Glutamatergic neuron (in vitro differentiated cells): ENCODE results near the gene CRYZL1. TPM values are rescaled to one million over a fixed set of nuclear protein-coding genes. Genes with fewer than 3 reads are reported as not detected.

Experiments used
- DNase-seq: peaks from one replicate; pipeline ENCODE4 v3.0.0; 2022
- H3K27ac Mint-ChIP-seq: one replicate; pipeline ENCODE4 v1.8.0; 2020; ENCODE audit warnings: mild to moderate bottlenecking, mixed read lengths, inconsistent platforms; ENCODE audit not compliant: unreplicated experiment
- H3K27me3 Mint-ChIP-seq: one replicate; pipeline ENCODE4 v1.8.0; 2020; ENCODE audit warnings: mild to moderate bottlenecking, moderate library complexity, mixed read lengths, inconsistent platforms; ENCODE audit not compliant: unreplicated experiment
- H3K36me3 Mint-ChIP-seq: one replicate; pipeline ENCODE4 v1.8.0; 2020; ENCODE audit warnings: mild to moderate bottlenecking, mixed read lengths, inconsistent platforms; ENCODE audit not compliant: unreplicated experiment
- H3K4me1 Mint-ChIP-seq: one replicate; pipeline ENCODE4 v1.8.0; 2020; ENCODE audit warnings: mild to moderate bottlenecking, low read depth, mixed read lengths, inconsistent platforms; ENCODE audit not compliant: unreplicated experiment
- H3K4me3 Mint-ChIP-seq: one replicate; pipeline ENCODE4 v1.8.0; 2020; ENCODE audit warnings: mild to moderate bottlenecking, mixed read lengths, inconsistent platforms; ENCODE audit not compliant: unreplicated experiment
- H3K9me3 Mint-ChIP-seq: one replicate; pipeline ENCODE4 v1.8.0; 2020; ENCODE audit warnings: mild to moderate bottlenecking, moderate library complexity, mixed read lengths, inconsistent platforms; ENCODE audit not compliant: unreplicated experiment
- CTCF ChIP-seq: fragments of 200-600 bp; sonication (generic); IDR thresholded peaks from one replicate; pipeline ENCODE4 v1.5.0; 2021; ENCODE audit not compliant: partially characterized antibody, unreplicated experiment
- total RNA-seq: library from RNA; stranded (reverse); fragmentation: NEBNext Ultra II Directional; extraction: Animal tissue kit (Norgen Biotek cat#: 25700); gene quantifications from one replicate; pipeline ENCODE4 v1.2.1, GENCODE V29; 2021; ENCODE audit not compliant: unreplicated experiment

Gene CRYZL1
- total RNA-seq, 1 donor from 2014 or later: 50.3 TPM

- Mint-ChIP-seq H3K36me3 (no peaks in the 10 kb centered on the region), H3K4me3 (no peak overlapping the region), H3K9me3 (peaks cover 10% of the 10 kb centered on the region), H3K27ac (no peak overlapping the region), H3K27me3 (peaks cover 4% of the 10 kb centered on the region), H3K4me1 (peaks cover 11% of the 10 kb centered on the region)
- no peak for DNase-seq
- no peak for TF ChIP-seq CTCF
Observed at GRCh38 chr21:33645730-33646129, 4.2 kb upstream of the CRYZL1 start.

DNA sequence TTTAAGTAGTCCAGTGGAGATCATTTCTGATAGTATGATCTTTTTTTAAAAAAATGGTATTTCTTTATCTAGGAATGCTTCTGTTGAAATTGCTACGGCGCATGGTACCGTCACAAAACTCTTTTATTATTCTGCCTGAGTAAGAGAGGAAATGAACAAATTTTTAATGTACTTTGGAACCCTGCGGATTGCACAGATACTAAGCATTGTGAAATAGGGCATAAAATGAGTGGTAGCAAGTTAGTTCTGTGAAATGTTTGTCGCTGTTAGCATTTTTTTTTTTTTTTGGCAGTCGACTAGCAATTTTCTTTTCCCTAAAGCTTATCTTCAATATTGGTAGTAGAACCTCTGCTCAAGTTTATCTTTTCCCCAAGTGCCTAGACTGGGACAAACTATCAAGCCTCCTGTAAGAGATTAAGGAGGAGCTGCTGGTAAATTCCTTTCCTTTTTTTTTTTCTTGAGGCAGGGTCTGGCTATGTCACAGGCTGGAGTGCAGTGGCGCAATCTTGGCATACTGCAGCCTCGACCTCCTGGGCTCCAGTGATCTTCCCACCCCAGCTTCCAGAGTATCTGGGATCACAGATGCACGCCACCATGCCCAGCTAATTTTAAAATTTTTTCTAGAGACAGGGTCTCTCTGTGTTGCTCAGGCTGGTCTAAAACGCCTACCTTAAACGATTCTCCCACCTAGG, 3.0 kb upstream of the CRYZL1 start:
- H3K4me3 Mint-ChIP-seq: peak overlapping the region; percentile 97
- H3K27me3 Mint-ChIP-seq: peaks cover 4% of the 10 kb centered on the region
- H3K9me3 Mint-ChIP-seq: peaks cover 10% of the 10 kb centered on the region
- no peaks in the 10 kb centered on the region for H3K36me3 Mint-ChIP-seq
- no peak for DNase-seq
- no peak for TF ChIP-seq CTCF
- H3K27ac Mint-ChIP-seq: no peak overlapping the region
- peaks cover 10% of the 10 kb centered on the region for H3K4me1 Mint-ChIP-seq

GRCh38 chr21:33643658-33644311, 2.2 kb upstream of the CRYZL1 start:
- Mint-ChIP-seq H3K27me3 (peaks cover 4% of the 10 kb centered on the region), H3K36me3 (no peaks in the 10 kb centered on the region), H3K27ac (peak overlapping the region; percentile 95), H3K4me3 (peak overlapping the region; percentile 97), H3K4me1 (peaks cover 10% of the 10 kb centered on the region), H3K9me3 (peaks cover 10% of the 10 kb centered on the region)
- TF ChIP-seq CTCF: no peak
- no peak for DNase-seq

DNA sequence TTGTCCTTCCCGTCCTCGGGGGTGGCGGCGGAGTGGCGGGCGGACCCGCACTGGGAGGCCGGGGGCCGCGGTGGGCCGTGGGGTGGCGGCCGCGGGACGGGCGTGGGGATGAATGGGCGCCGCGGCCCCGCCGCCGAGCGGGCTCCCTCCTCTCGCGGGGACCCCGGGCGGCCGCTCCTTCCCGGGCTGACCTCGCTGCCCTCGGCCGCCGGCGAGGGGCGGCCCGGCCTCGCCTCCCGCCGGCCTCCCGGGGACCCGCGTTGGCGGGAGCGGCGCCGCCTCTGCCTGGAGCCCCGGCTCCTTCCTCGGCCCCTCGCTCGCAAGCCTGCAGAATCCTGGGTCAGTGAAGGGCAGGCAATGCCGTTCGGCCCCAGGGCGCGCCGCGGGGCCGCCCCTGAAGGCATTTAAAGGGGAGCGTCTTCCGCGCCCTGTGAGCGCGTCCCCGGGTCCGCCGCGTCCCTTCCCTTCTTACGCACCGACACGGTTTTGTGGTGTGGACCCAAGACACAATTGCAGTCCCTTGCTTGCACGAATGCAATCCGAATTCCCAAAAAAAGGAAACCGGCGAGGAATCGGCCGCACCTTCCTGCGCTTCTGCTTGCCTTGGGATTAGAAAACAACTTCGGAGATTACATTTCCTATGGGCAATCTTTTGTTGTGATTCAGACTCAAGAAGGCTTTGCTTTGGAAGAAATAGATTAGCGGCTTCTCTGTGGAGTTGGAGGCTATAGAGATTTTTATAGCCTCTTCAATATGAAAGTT, 1.5 kb upstream of the CRYZL1 start:
- H3K36me3 Mint-ChIP-seq: no peaks in the 10 kb centered on the region
- peak; percentile 66 for DNase-seq

More for the DNA sequence above, 1.5 kb upstream of the CRYZL1 start:
- no peak for TF ChIP-seq CTCF
- Mint-ChIP-seq H3K27ac (peak overlapping the region; percentile 95), H3K4me3 (peak overlapping the region; percentile 97), H3K4me1 (peaks cover 10% of the 10 kb centered on the region), H3K9me3 (peaks cover 10% of the 10 kb centered on the region), H3K27me3 (peaks cover 3% of the 10 kb centered on the region)
